Left ventricle myocardium inferior (tissue), 1 donor: ENCODE results near the gene SLC35F1. TPM values are rescaled to one million over a fixed set of nuclear protein-coding genes. Genes with fewer than 3 reads are reported as not detected.

Experiments used
- DNase-seq: peaks from one replicate; pipeline ENCODE4 v3.0.0-alpha.2; 2020
- H3K27ac ChIP-seq: fragments of 200-600 bp; replicated peaks from 2 replicates; pipeline ENCODE4 v1.8.0; 2021
- H3K27me3 ChIP-seq: fragments of 200-600 bp; 2 replicates; pipeline ENCODE4 v1.8.0; 2021; ENCODE audit warnings: low read depth
- H3K36me3 ChIP-seq: fragments of 200-600 bp; 2 replicates; pipeline ENCODE4 v1.8.0; 2021
- H3K4me1 ChIP-seq: fragments of 200-600 bp; 2 replicates; pipeline ENCODE4 v1.8.0; 2021
- H3K4me3 ChIP-seq: fragments of 200-600 bp; 2 replicates; pipeline ENCODE4 v1.8.0; 2021; ENCODE audit warnings: mild to moderate bottlenecking, moderate library complexity
- H3K9me3 ChIP-seq: fragments of 200-600 bp; replicated peaks from 2 replicates; pipeline ENCODE4 v1.8.0; 2021
- intact Hi-C: fragments of 100-400 bp; cut with micrococcal nuclease; formaldehyde crosslinking; loops from one replicate; pipeline ENCODE4 v1.11.0; 2022
- total RNA-seq: library from RNA; stranded (reverse); fragmentation: NEBNext Ultra II Directional; extraction: Animal tissue kit (Norgen Biotek cat#: 25700); gene quantifications from one replicate; pipeline ENCODE4 v1.2.1, GENCODE V29; 2021
- TF ChIP-seq, protein P1 (sequence below): fragments of 200-600 bp; IDR thresholded peaks from 2 replicates; pipeline ENCODE4 v1.8.0; 2021; ENCODE audit warnings: antibody characterized with exemption, mild to moderate bottlenecking, borderline replicate concordance
- donor health status: DM: no; HTN: yes; CAD: no; lungs with severe emphysema.

Gene SLC35F1
- total RNA-seq, 1 donor from 2014 or later, result 6.4 TPM

DNA sequence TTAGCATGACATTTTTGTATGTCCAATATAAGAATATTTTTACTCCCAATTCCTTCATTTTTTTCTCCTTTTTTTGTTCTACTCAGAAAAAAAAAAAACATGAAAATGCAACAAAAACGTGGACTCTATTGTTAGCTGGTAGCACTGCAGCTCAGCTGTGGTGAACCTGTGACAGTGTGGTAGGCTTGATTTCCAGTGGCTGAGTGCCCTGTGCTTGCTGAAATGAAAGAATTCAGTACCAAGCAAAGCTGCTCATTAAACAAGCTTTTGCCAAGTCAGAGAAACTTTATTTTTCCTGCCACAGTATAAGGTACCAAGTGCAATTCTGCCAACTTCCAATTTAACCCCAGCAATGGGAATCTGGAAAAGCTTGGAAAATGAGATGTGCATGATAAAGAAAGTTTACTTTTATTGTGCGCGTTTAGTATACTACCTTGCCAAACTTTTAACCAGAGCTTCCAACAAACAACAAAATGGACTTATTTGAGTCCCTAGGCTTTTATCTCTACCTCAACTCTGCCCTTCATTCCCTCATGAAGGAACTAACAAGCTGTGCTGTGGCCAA is 215.2 kb downstream of the SLC35F1 start:
- DNase-seq, result no peak
- Histone ChIP-seq H3K27ac (no peak overlapping the region), H3K9me3 (no peaks in the 10 kb centered on the region), H3K27me3 (no peaks in the 10 kb centered on the region), H3K4me3 (no peak overlapping the region), H3K36me3 (no peaks in the 10 kb centered on the region), H3K4me1 (no peaks in the 10 kb centered on the region)
- intact Hi-C loops, result no loop called here
- TF ChIP-seq, protein P1, sequence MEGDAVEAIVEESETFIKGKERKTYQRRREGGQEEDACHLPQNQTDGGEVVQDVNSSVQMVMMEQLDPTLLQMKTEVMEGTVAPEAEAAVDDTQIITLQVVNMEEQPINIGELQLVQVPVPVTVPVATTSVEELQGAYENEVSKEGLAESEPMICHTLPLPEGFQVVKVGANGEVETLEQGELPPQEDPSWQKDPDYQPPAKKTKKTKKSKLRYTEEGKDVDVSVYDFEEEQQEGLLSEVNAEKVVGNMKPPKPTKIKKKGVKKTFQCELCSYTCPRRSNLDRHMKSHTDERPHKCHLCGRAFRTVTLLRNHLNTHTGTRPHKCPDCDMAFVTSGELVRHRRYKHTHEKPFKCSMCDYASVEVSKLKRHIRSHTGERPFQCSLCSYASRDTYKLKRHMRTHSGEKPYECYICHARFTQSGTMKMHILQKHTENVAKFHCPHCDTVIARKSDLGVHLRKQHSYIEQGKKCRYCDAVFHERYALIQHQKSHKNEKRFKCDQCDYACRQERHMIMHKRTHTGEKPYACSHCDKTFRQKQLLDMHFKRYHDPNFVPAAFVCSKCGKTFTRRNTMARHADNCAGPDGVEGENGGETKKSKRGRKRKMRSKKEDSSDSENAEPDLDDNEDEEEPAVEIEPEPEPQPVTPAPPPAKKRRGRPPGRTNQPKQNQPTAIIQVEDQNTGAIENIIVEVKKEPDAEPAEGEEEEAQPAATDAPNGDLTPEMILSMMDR, result no peak

DNA sequence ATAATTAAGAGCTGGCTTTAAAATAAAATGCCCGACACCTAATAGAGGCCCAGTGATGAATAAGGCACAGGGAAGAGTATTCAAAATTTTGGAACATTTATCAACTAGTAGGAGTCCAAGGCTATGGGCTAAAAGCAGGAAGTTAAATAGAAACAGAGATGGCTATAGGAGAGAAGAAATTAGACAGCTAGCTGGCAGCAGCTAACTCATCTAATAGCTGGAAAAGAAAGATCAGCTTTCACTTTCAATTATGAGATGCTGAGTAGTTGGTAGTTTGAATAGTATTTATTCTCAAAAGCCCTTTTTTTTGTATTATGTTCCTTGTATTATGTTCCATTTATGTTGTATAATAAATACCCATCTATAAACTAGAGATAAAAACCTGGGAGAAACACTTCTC is 215.7 kb downstream of the SLC35F1 start:
- H3K9me3 ChIP-seq, result no peaks in the 10 kb centered on the region
- TF ChIP-seq, protein P1, result no peak
- DNase-seq, result no peak
- H3K4me1 ChIP-seq, result no peaks in the 10 kb centered on the region
- intact Hi-C loops, result no loop called here
- H3K27ac ChIP-seq, result no peak overlapping the region
- no peaks in the 10 kb centered on the region for H3K27me3 ChIP-seq
- no peaks in the 10 kb centered on the region for H3K36me3 ChIP-seq
- no peak overlapping the region for H3K4me3 ChIP-seq

DNA sequence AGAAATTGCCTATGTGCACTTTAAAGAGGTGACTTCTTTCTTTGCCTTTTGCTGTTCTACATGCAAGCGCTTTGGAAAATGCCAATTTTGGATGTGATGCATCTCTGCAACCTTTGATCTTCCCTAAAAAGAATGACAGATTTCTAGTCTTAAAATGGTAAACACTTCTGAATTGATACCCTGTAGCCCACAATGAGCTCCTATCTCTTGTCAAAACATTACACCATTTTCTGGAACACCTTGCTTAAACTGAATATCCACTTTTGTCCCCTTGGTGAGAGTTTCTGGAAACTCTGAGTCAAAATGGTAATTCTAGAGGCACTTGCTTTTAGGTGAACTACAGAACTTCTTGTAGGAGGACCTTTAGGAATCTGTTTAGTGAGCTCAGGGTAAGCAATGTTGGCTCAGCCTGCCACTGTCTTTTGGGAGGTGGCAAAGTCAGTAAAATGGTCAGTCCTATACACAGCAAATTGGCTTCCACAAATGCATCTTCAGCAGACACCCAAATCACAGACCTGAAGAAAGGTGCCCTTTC is 216.5 kb downstream of the SLC35F1 start:
- Histone ChIP-seq H3K4me1 (no peaks in the 10 kb centered on the region), H3K9me3 (no peaks in the 10 kb centered on the region), H3K4me3 (no peak overlapping the region), H3K36me3 (no peaks in the 10 kb centered on the region), H3K27ac (no peak overlapping the region), H3K27me3 (no peaks in the 10 kb centered on the region)
- TF ChIP-seq, protein P1, result no peak
- DNase-seq, result no peak
- intact Hi-C loops, result no loop called here

DNA sequence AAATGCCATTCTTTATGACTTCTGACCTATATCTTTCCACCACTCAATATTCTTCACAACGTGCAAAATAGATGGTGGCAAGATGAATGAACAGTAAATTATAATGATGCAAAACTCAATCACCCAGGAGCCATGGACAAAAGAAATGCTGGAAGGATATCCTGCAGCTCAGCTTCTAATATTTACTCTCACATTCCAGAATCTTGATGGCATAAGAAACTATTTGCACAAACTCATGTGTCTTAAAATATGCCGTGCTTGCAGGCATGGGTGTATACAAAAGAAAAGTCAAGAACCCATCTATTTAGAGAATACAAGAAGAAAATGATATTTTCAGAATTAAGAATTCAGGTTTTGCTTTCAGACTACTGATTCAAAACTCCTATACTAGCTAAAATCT is 217.8 kb downstream of the SLC35F1 start:
- H3K27ac ChIP-seq, result no peak overlapping the region
- intact Hi-C loops, result no loop called here

DNA sequence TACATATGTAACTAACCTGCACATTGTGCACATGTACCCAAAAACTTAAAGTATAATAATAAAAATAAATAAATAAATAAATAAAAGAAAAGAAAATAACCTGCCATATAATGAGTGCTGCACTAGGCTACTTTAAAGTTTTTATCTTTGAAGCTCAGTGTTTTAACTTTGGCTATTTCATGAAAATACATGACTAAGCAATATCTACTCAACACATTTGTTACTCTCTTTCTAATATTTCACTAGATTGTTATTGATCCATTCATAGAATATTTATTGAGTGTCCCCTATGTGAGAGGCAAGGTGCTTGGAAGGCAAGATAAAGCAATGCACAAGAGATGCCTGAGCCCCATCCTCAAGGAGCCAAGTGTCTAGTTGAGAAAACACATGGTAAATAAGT is 221.7 kb downstream of the SLC35F1 start:
- TF ChIP-seq, protein P1, result no peak
- Histone ChIP-seq H3K4me3 (no peak overlapping the region), H3K27ac (no peak overlapping the region), H3K27me3 (no peaks in the 10 kb centered on the region), H3K4me1 (no peaks in the 10 kb centered on the region), H3K9me3 (no peaks in the 10 kb centered on the region), H3K36me3 (no peaks in the 10 kb centered on the region)
- no peak for DNase-seq
- intact Hi-C loops, result no loop called here

More for the DNA sequence above, 217.8 kb downstream of the SLC35F1 start:
- no peaks in the 10 kb centered on the region for H3K4me1 ChIP-seq
- H3K4me3 ChIP-seq, result no peak overlapping the region
- H3K9me3 ChIP-seq, result no peaks in the 10 kb centered on the region
- H3K27me3 ChIP-seq, result no peaks in the 10 kb centered on the region
- TF ChIP-seq, protein P1, result no peak
- DNase-seq, result no peak
- no peaks in the 10 kb centered on the region for H3K36me3 ChIP-seq
